ENCODE data around the gene PRDX5.

PRDX5 gene

GRCh38 chr11:64352099-64352994, 34.4 kb downstream of the PRDX5 start:
- Mint-ChIP-seq H3K27ac (no peak overlapping the region), H3K4me3 (no peak overlapping the region), H3K36me3 (ENCODE audit: low read depth) (no peaks in the 10 kb centered on the region), H3K4me1 (peaks cover 11% of the 10 kb centered on the region), H3K9me3 (no peaks in the 10 kb centered on the region), H3K27me3 (ENCODE audit: low read depth) (peaks cover 8% of the 10 kb centered on the region)
- no peak for TF ChIP-seq CTCF (IDR thresholded peaks at IDR 0.05; ENCODE audit: unreplicated experiment in 3 of 3)

- H3K4me1 Mint-ChIP-seq: peaks cover 11% of the 10 kb centered on the region
- no peak overlapping the region for H3K4me3 Mint-ChIP-seq
- no peaks in the 10 kb centered on the region for H3K36me3 Mint-ChIP-seq (ENCODE audit: low read depth)
- peaks cover 8% of the 10 kb centered on the region for H3K27me3 Mint-ChIP-seq (ENCODE audit: low read depth)
- TF ChIP-seq CTCF (IDR thresholded peaks at IDR 0.05; ENCODE audit: unreplicated experiment in 3 of 3): no peak
- H3K27ac Mint-ChIP-seq: no peak overlapping the region
- no peaks in the 10 kb centered on the region for H3K9me3 Mint-ChIP-seq
Observed at GRCh38 chr11:64352995-64353714, 35.2 kb downstream of the PRDX5 start.

GRCh38 chr11:64353715-64354506, 36.0 kb downstream of the PRDX5 start:
- no peak overlapping the region for H3K4me3 Mint-ChIP-seq
- no peaks in the 10 kb centered on the region for H3K36me3 Mint-ChIP-seq (ENCODE audit: low read depth)
- H3K27ac Mint-ChIP-seq: no peak overlapping the region
- H3K9me3 Mint-ChIP-seq: no peaks in the 10 kb centered on the region
- peaks cover 6% of the 10 kb centered on the region for H3K4me1 Mint-ChIP-seq
- no peak for TF ChIP-seq CTCF (IDR thresholded peaks at IDR 0.05; ENCODE audit: unreplicated experiment in 3 of 3)
- peaks cover 6% of the 10 kb centered on the region for H3K27me3 Mint-ChIP-seq (ENCODE audit: low read depth)

- TF ChIP-seq CTCF (IDR thresholded peaks at IDR 0.05; ENCODE audit: unreplicated experiment in 3 of 3): peak; percentile 49 to 54 (median 51)
- H3K4me3 Mint-ChIP-seq: peak overlapping the region in 2 of 3 experiments; percentile 10 to 22
- peak overlapping the region; percentile 22 to 50 (median 30) for H3K27ac Mint-ChIP-seq
- peaks cover 6% of the 10 kb centered on the region for H3K4me1 Mint-ChIP-seq
- no peaks in the 10 kb centered on the region for H3K27me3 Mint-ChIP-seq (ENCODE audit: low read depth)
- no peaks in the 10 kb centered on the region for H3K36me3 Mint-ChIP-seq (ENCODE audit: low read depth)
- no peaks in the 10 kb centered on the region for H3K9me3 Mint-ChIP-seq
Observed at GRCh38 chr11:64355078-64355940, 37.4 kb downstream of the PRDX5 start.

Data from nephron (organoid).